Mesendoderm (in vitro differentiated cells): ENCODE results near the gene CA11.

ENCODE experiments used
- DNase-seq: peaks from one replicate; pipeline ENCODE4 v3.0.0; 2013
- H2AK5ac ChIP-seq: 2 replicates; pipeline ENCODE4 v1.6.1; 2013; ENCODE audit warnings: low read length, inconsistent platforms
- H2BK120ac ChIP-seq: 2 replicates; pipeline ENCODE4 v1.6.1; 2013; ENCODE audit warnings: low read depth, mild to moderate bottlenecking, low read length, moderate library complexity, mixed read lengths
- H2BK15ac ChIP-seq: replicated peaks from 2 replicates; pipeline ENCODE4 v1.6.1; 2013; ENCODE audit warnings: low read depth, mild to moderate bottlenecking, moderate library complexity
- H2BK5ac ChIP-seq: 2 replicates; pipeline ENCODE4 v1.6.1; 2013; ENCODE audit warnings: low read length, inconsistent platforms
- H3K18ac ChIP-seq: 2 replicates; pipeline ENCODE4 v1.6.1; 2013; ENCODE audit warnings: mild to moderate bottlenecking, low read length, mixed read lengths
- H3K23ac ChIP-seq: one replicate; pipeline ENCODE4 v1.6.1; 2013; ENCODE audit warnings: low read length
- H3K27ac ChIP-seq: 2 replicates; pipeline ENCODE4 v1.5.1; 2013; ENCODE audit warnings: low read depth, mild to moderate bottlenecking, inconsistent platforms, low read length, moderate library complexity
- H3K27me3 ChIP-seq: 2 replicates; pipeline ENCODE4 v1.6.1; 2013; ENCODE audit warnings: low read length, control low read depth, mild to moderate bottlenecking, inconsistent platforms; ENCODE audit not compliant: insufficient read depth, poor library complexity
- H3K36me3 ChIP-seq: 2 replicates; pipeline ENCODE4 v1.6.1; 2013; ENCODE audit warnings: low read length, inconsistent platforms; ENCODE audit not compliant: control insufficient read depth, insufficient read depth
- H3K4ac ChIP-seq: one replicate; pipeline ENCODE4 v1.6.1; 2013; ENCODE audit warnings: low read depth, mild to moderate bottlenecking, low read length, moderate library complexity
- H3K4me1 ChIP-seq: 2 replicates; pipeline ENCODE4 v1.6.1; 2013; ENCODE audit warnings: low read depth, low read length, inconsistent platforms; ENCODE audit not compliant: control insufficient read depth
- H3K4me2 ChIP-seq: 2 replicates; pipeline ENCODE4 v1.6.1; 2013; ENCODE audit warnings: low read length
- H3K4me3 ChIP-seq: 2 replicates; pipeline ENCODE4 v1.5.1; 2013; ENCODE audit warnings: mild to moderate bottlenecking, low read length
- H3K56ac ChIP-seq: one replicate; pipeline ENCODE4 v1.6.1; 2013; ENCODE audit warnings: low read length
- H3K79me1 ChIP-seq: 2 replicates; pipeline ENCODE4 v1.6.1; 2013; ENCODE audit warnings: low read length, inconsistent platforms
- H3K79me2 ChIP-seq: 2 replicates; pipeline ENCODE4 v1.6.1; 2013; ENCODE audit warnings: mild to moderate bottlenecking, low read length; ENCODE audit not compliant: control insufficient read depth, insufficient read depth
- H3K9ac ChIP-seq: 2 replicates; pipeline ENCODE4 v1.6.1; 2013; ENCODE audit warnings: low read length, inconsistent platforms
- H4K5ac ChIP-seq: one replicate; pipeline ENCODE4 v1.6.1; 2013; ENCODE audit warnings: low read length
- H4K8ac ChIP-seq: one replicate; pipeline ENCODE4 v1.6.1; 2013; ENCODE audit warnings: low read depth, mild to moderate bottlenecking, control low read depth, low read length, moderate library complexity
- whole genome bisulfite sequencing: extraction: QIAGEN DNeasy Blood & Tissue Kit; methylation state at CpG from one replicate; pipeline ENCODE4 v1.1.7; 2013; ENCODE audit warnings: low lambda C conversion rate, missing lambda C conversion rate; ENCODE audit not compliant: insufficient coverage; ENCODE audit errors: extremely low coverage; 5-methylcytosine and 5-hydroxymethylcytosine counted together

The CA11 gene

DNA sequence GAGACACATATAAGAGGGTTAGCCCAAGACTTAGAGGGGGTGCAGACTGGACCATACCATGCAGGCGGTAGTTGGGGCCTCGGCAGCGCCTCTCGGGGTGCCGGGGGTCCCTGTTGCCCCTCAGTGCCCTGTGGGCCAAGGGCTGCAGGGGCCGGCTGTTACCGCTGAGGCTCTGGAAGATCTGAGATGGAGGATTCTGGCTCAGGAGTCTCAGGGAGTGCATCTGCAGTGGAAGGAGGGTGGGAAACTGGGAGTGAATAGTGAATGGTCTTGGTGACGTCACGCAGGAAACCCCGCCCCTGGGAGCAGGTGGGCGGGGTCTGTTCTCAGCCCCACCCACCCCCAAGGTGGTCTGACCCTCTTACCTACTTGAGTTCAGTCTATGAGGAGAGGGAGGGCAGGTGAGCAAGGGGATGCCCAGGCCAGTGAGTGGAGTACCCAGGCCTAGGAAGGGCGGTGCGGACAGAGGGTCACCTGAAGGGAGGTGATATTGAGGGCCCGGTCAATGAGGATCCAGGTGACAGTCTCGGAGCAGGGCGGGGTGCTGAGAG is 7.1 kb downstream of the CA11 start:
- no peak overlapping the region for H3K4me3 ChIP-seq

DNA sequence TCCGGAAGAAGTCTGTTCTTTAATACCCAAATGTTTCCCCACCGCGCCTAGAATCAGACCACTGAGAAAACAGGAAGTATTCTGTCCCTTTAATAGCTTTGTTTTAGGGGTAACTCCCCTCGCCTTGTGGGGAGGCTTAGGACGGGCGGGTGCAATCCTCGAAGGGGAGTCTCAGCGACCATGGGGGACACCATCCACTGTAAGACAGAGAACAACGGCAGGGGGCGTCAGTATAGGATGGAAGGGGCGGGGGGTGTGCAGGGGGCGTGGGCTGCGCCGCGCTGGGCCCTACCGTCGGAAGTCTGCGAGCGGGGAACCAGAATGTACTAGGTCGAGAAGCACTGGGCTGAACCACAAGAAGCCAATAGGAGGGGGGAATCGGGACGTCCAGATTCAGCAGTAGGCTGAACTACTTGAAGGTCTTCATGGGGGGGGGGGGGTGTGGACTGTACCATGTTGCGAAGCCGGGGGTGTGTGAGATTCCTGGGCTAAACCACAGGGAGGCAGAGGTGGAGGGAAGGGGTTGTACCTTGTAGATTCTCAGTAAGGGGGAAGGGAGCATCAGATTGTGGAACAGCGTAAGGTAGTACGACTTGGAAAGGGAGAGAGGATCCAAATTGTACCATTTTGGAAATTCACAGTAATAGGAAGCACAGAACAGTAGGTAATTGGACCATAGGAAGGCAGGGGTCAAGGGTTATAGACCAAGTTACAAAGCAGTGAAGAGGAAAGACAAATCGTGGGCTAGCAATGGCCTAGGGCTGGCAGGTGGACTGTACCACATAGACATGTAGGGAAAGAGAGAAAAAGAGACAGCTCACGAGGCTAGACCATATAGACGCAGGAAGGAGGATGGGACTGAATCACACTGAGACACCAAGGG is 7.8 kb downstream of the CA11 start:
- no CpG with 5 or more reads among the region's 29 CpGs for WGBS

More for the DNA sequence above, 7.1 kb downstream of the CA11 start:
- Histone ChIP-seq H3K18ac (no peak overlapping the region), H3K27ac (no peak overlapping the region), H3K4ac (no peak overlapping the region), H3K27me3 (peaks cover 9% of the 10 kb centered on the region), H4K5ac (peak overlapping the region; percentile 71), H4K8ac (no peak overlapping the region), H3K56ac (peak overlapping the region; percentile 64), H3K36me3 (no peaks in the 10 kb centered on the region), H2AK5ac (peak overlapping the region; percentile 93), H2BK15ac (no peak overlapping the region), H3K9ac (no peak overlapping the region), H3K79me2 (no peaks in the 10 kb centered on the region), H2BK5ac (no peak overlapping the region), H3K4me2 (no peak overlapping the region), H3K4me1 (peaks cover 10% of the 10 kb centered on the region), H2BK120ac (no peak overlapping the region), H3K79me1 (no peaks in the 10 kb centered on the region), H3K23ac (no peak overlapping the region)
- WGBS, result no CpG with 5 or more reads among the region's 16 CpGs
- no peak for DNase-seq

DNA sequence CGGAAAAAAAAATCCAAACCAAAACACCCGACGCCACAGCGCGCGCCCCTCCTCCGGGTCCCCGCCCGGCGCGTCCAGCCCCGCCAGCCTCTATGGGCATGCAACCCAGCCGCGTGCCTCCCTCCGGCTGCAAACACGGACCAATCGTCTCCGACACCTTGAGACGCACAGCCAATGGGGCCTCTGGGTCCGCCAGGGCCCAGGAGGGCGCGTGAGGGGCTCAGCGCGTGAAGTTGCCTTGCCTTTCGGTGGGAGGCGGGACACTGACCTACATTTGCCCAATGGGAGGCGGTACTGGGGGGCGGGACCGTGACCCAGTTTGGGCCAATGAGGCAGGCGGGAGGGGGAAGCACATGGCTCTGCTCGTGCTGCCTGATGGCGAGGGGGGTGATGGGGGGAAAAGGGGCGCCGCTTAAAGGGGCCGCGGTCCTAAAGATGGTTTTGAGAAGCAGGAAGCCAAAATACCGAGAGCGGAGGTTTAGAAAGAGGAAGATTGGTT is 8.5 kb downstream of the CA11 start:
- Histone ChIP-seq H3K4me2 (peak overlapping the region; percentile 59), H3K79me1 (no peaks in the 10 kb centered on the region), H2AK5ac (no peak overlapping the region), H4K5ac (no peak overlapping the region), H3K27ac (no peak overlapping the region), H3K4me1 (peaks cover 10% of the 10 kb centered on the region), H3K56ac (peak overlapping the region; percentile 66), H3K4me3 (no peak overlapping the region), H2BK5ac (no peak overlapping the region), H3K9ac (peak overlapping the region; percentile 31), H4K8ac (no peak overlapping the region), H3K79me2 (no peaks in the 10 kb centered on the region), H2BK15ac (no peak overlapping the region), H3K18ac (no peak overlapping the region), H3K36me3 (no peaks in the 10 kb centered on the region), H2BK120ac (no peak overlapping the region), H3K4ac (no peak overlapping the region), H3K23ac (no peak overlapping the region), H3K27me3 (peaks cover 9% of the 10 kb centered on the region)
- DNase-seq, result peak; percentile 98
- no CpG with 5 or more reads among the region's 38 CpGs for WGBS

More for the DNA sequence above, 7.8 kb downstream of the CA11 start:
- no peak overlapping the region for H3K4ac ChIP-seq
- no peaks in the 10 kb centered on the region for H3K79me1 ChIP-seq
- peak overlapping the region; percentile 71 for H4K5ac ChIP-seq
- H3K9ac ChIP-seq, result peak overlapping the region; percentile 34
- H4K8ac ChIP-seq, result no peak overlapping the region
- peak overlapping the region; percentile 76 for H2BK5ac ChIP-seq
- H3K18ac ChIP-seq, result no peak overlapping the region
- H3K23ac ChIP-seq, result no peak overlapping the region
- H3K4me3 ChIP-seq, result no peak overlapping the region
- peaks cover 10% of the 10 kb centered on the region for H3K4me1 ChIP-seq
- H3K27ac ChIP-seq, result no peak overlapping the region
- H3K4me2 ChIP-seq, result peak overlapping the region; percentile 59
- peaks cover 9% of the 10 kb centered on the region for H3K27me3 ChIP-seq
- no peaks in the 10 kb centered on the region for H3K79me2 ChIP-seq
- peak; percentile 96 for DNase-seq
- H2BK15ac ChIP-seq, result no peak overlapping the region
- no peak overlapping the region for H2BK120ac ChIP-seq
- peak overlapping the region; percentile 93 for H2AK5ac ChIP-seq
- peak overlapping the region; percentile 66 for H3K56ac ChIP-seq
- H3K36me3 ChIP-seq, result no peaks in the 10 kb centered on the region

DNA sequence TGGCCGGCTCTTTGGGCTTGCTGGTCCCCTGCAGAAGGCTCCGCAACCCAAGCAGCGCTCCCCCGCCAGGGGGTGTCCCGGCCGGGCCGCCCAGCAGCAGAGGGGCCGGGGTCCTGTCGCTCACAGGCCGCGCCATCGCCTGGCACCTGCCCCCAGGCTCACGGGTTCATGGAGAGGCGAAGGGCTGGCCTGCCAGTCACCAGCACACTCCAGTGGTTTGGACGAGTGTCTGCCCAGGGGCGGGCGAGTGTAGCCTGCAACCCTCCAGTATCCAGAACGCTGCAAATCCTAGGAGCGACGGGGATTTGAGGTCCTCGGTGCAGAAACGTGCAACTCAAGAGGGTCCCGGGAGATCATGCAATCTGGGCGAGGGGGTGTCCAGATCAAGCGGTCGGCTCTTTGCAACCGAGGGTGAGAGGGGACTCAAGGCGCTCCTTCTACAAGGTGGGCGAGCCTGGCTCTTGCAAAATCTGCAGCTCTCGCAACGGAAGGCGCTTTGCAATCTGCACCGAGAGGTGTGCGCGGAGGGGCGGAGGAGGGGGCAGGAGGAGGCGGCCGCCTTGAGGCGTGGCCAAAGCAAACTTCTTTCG is 9.0 kb downstream of the CA11 start, which contains the start of gene DBP:
TSS of gene DBP (minus strand) at position 521 of the 590 bp plus-strand sequence. CDS start at position 136, 385 bp downstream.
- Histone ChIP-seq H4K5ac (no peak within 1 kb of the TSS), H3K9ac (peak within 1 kb of the TSS; percentile 31), H3K23ac (no peak within 1 kb of the TSS), H2BK15ac (no peak within 1 kb of the TSS), H3K4me2 (peak within 1 kb of the TSS; percentile 59), H3K4ac (no peak within 1 kb of the TSS), H2AK5ac (no peak within 1 kb of the TSS), H3K36me3 (no peaks in the 10 kb centered on the region), H2BK5ac (no peak within 1 kb of the TSS), H3K79me1 (no peaks in the 10 kb centered on the region), H3K27me3 (peaks cover 9% of the 10 kb centered on the region), H4K8ac (no peak within 1 kb of the TSS), H3K27ac (no peak within 1 kb of the TSS), H2BK120ac (no peak within 1 kb of the TSS), H3K4me3 (no peak within 1 kb of the TSS), H3K18ac (no peak within 1 kb of the TSS), H3K56ac (peak within 1 kb of the TSS; percentile 66), H3K79me2 (no peaks in the 10 kb centered on the region), H3K4me1 (peaks cover 10% of the 10 kb centered on the region)
- no CpG with 5 or more reads among the region's 40 CpGs for WGBS
- DNase-seq, result no peak

DNA sequence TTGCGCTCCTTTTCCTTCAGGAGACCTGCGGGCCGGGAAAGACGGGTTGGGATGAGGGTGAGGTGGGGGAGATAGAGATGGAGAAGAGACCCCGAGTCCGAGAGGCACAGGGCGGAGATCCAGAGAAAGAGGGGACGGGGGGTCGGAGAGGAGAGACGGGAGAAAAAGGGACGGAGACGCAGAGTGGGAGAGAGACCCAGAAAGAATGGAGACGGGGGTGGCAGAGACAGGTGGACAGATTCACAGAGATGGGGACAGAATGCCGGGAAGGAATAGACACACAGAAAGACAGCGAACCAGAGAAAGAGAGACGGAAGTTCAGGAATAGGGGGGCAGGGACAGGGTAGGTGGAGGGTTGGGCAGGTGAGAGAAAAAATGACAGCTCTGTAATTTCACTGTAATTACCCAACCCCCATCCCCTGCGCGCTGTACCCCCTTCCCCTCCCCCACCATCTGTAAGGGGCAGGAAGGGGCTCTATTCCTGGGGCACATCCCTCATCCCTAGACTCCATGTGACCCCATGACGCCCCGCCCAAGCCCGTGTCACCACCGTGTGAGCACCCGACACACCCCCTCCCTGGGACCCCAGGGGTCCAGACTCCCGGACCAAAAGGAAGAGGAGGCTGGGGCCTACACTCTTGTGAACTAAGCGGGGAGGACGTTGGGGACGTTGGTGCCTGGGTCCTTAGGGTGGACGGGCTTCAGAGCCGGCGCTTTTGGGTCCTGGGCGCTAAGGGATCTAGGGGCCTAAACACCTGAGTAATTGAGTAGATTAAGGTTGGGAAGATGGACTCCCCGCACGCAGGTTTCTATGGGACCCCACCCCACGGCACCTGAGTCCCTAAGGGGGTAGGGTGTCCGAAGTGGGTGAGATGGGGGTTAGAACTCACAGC is 9.8 kb downstream of the CA11 start:
- no peak overlapping the region for H4K5ac ChIP-seq
- peaks cover 10% of the 10 kb centered on the region for H3K4me1 ChIP-seq
- peak overlapping the region; percentile 79 for H3K56ac ChIP-seq
- H4K8ac ChIP-seq, result no peak overlapping the region
- H2AK5ac ChIP-seq, result no peak overlapping the region
- H3K4me2 ChIP-seq, result peak overlapping the region; percentile 67
- no peak overlapping the region for H3K23ac ChIP-seq
- WGBS, result no CpG with 5 or more reads among the region's 35 CpGs
- DNase-seq, result no peak
- peaks cover 9% of the 10 kb centered on the region for H3K27me3 ChIP-seq
- peak overlapping the region; percentile 56 for H3K18ac ChIP-seq
- no peak overlapping the region for H2BK15ac ChIP-seq
- H3K79me2 ChIP-seq, result no peaks in the 10 kb centered on the region
- no peaks in the 10 kb centered on the region for H3K79me1 ChIP-seq
- H3K4ac ChIP-seq, result no peak overlapping the region
- peak overlapping the region; percentile 64 for H3K9ac ChIP-seq
- H3K27ac ChIP-seq, result no peak overlapping the region
- no peak overlapping the region for H2BK120ac ChIP-seq
- H3K36me3 ChIP-seq, result no peaks in the 10 kb centered on the region
- H3K4me3 ChIP-seq, result no peak overlapping the region
- H2BK5ac ChIP-seq, result no peak overlapping the region
